GM10266 (cell line): ENCODE data around the gene GIGYF2.
"Not testable (repeated sequence)": the region's sequence is repeated elsewhere in the genome, so short reads cannot be mapped to it uniquely, and the experiment has no call there.

Experiments used
- DNase-seq: peaks from one replicate; pipeline ENCODE4 v3.0.0; 2012; ENCODE audit errors: extremely low spot score
- CTCF ChIP-seq: IDR thresholded peaks from 2 replicates; pipeline ENCODE4 v1.5.1; 2012; ENCODE audit warnings: mild to moderate bottlenecking, low read depth; ENCODE audit not compliant: control insufficient read depth, insufficient read depth; ENCODE audit errors: missing control alignments

The GIGYF2 gene

GRCh38 chr2:232700154-232700553, 3.0 kb downstream of the GIGYF2 start:
- no peak for TF ChIP-seq CTCF
- DNase-seq: no peak

- TF ChIP-seq CTCF: no peak
Observed at GRCh38 chr2:232707076-232707475, 9.9 kb downstream of the GIGYF2 start.

GRCh38 chr2:232713505-232713904, 16.4 kb downstream of the GIGYF2 start:
- no peak for TF ChIP-seq CTCF
- DNase-seq: no peak

More at GRCh38 chr2:232707076-232707475, 9.9 kb downstream of the GIGYF2 start:
- no peak for DNase-seq

- TF ChIP-seq CTCF: no peak
- no peak for DNase-seq
Observed at GRCh38 chr2:232714969-232715368, 17.8 kb downstream of the GIGYF2 start.

- not testable (repeated sequence) for DNase-seq
Observed at GRCh38 chr2:232720056-232720455, 22.9 kb downstream of the GIGYF2 start.

GRCh38 chr2:232721261-232721660, 24.1 kb downstream of the GIGYF2 start:
- no peak for TF ChIP-seq CTCF
- DNase-seq: no peak

- DNase-seq: no peak
- no peak for TF ChIP-seq CTCF
Observed at GRCh38 chr2:232721882-232722281, 24.8 kb downstream of the GIGYF2 start.

GRCh38 chr2:232723027-232723426, 25.9 kb downstream of the GIGYF2 start:
- TF ChIP-seq CTCF: no peak

More at GRCh38 chr2:232723027-232723426, 25.9 kb downstream of the GIGYF2 start:
- DNase-seq: no peak
